ENCODE measurements around the gene SLC6A6.

- TF ChIP-seq CTCF (conservative IDR thresholded peaks at IDR 0.05 in 1 of 2, IDR thresholded peaks at IDR 0.05 in 1 of 2; ENCODE audit: extremely low read depth in 1 of 2, insufficient read depth in 1 of 2, low read depth in 1 of 2, low read length in 2 of 2) = no peak
- no peak for TF ChIP-seq EZH2 (IDR thresholded peaks at IDR 0.05; ENCODE audit: borderline replicate concordance, low read length)
These were observed 16.2 kb downstream of the SLC6A6 start for GRCh38 chr3:14418296-14419250.
